SKM-1 (cell line): Measurements from ENCODE around the gene NOC2L.

Source experiments
- DNase-seq: peaks from one replicate; lab custom pipeline; 2025; ENCODE audit not compliant: unreplicated experiment; lab: John Stamatoyannopoulos, UW

NOC2L gene

GRCh38 chr1:958823-959730, at the start of gene NOC2L:
Gene NOC2L, minus strand, starts transcription at chr1:959256. Its CDS starts 16 bp downstream, at chr1:959240.
- DNase-seq, result peak; percentile 50

- no peak for DNase-seq
These were observed 47.5 kb upstream of the NOC2L start for GRCh38 chr1:1006305-1007159.

- DNase-seq, result no peak
These were observed 46.8 kb upstream of the NOC2L start for GRCh38 chr1:1005774-1006304.

GRCh38 chr1:1004780-1005697, 46.0 kb upstream of the NOC2L start:
- no peak for DNase-seq

- no peak for DNase-seq
These were observed 45.3 kb upstream of the NOC2L start for GRCh38 chr1:1004420-1004779.

GRCh38 chr1:1003618-1004419, 44.8 kb upstream of the NOC2L start:
- DNase-seq, result no peak

GRCh38 chr1:1001057-1001783, 42.2 kb upstream of the NOC2L start:
- DNase-seq, result no peak

GRCh38 chr1:1000357-1001056, 41.5 kb upstream of the NOC2L start:
- no peak for DNase-seq

- DNase-seq, result no peak
These were observed 40.8 kb upstream of the NOC2L start, which contains the start of gene HES4 for GRCh38 chr1:999725-1000356. Gene HES4, minus strand, starts transcription at chr1:1000097. Its CDS starts 124 bp downstream, at chr1:999973.

- no peak for DNase-seq
These were observed 40.1 kb upstream of the NOC2L start for GRCh38 chr1:998995-999724.

GRCh38 chr1:998745-998994, 39.6 kb upstream of the NOC2L start:
- DNase-seq, result no peak

GRCh38 chr1:997993-998744, 39.1 kb upstream of the NOC2L start:
- no peak for DNase-seq

GRCh38 chr1:997713-997992, 38.6 kb upstream of the NOC2L start:
- no peak for DNase-seq

GRCh38 chr1:996851-997712, 38.0 kb upstream of the NOC2L start:
- no peak for DNase-seq

- no peak for DNase-seq
These were observed 36.9 kb upstream of the NOC2L start for GRCh38 chr1:995665-996633.
